Brain microvascular endothelial cell (primary cell): ENCODE measurements around the gene SPSB2.

Source experiments
- DNase-seq: peaks from one replicate; pipeline ENCODE4 v3.0.0-alpha.2; 2020
- H3K27ac ChIP-seq: fragments of 250-450 bp; sonication (Bioruptor Pico); 2 replicates; pipeline ENCODE4 v1.5.1; 2020; ENCODE audit warnings: mild to moderate bottlenecking, moderate library complexity
- H3K27me3 ChIP-seq: fragments of 250-450 bp; sonication (Bioruptor Pico); replicated peaks from 2 replicates; pipeline ENCODE4 v1.5.1; 2020; ENCODE audit warnings: mild to moderate bottlenecking
- H3K36me3 ChIP-seq: fragments of 250-450 bp; sonication (Bioruptor Pico); replicated peaks from 2 replicates; pipeline ENCODE4 v1.5.1; 2020; ENCODE audit warnings: mild to moderate bottlenecking
- H3K4me3 ChIP-seq: 2 replicates; pipeline ENCODE4 v1.5.1; 2011; ENCODE audit warnings: low read depth, mild to moderate bottlenecking, control low read depth, low read length, moderate library complexity
- CTCF ChIP-seq: IDR thresholded peaks from 2 replicates; pipeline ENCODE4 v1.5.1; 2011; ENCODE audit warnings: low read depth, mild to moderate bottlenecking, moderate library complexity, low read length, control low read depth, inconsistent platforms; ENCODE audit errors: missing control alignments
- in situ Hi-C: cut with HindIII; loops from 2 replicates; pipeline ENCODE4 v1.10.0; 2017; ENCODE audit warnings: low sequenced_read_pairs, low pct_ligation_motif_present

Gene SPSB2

DNA sequence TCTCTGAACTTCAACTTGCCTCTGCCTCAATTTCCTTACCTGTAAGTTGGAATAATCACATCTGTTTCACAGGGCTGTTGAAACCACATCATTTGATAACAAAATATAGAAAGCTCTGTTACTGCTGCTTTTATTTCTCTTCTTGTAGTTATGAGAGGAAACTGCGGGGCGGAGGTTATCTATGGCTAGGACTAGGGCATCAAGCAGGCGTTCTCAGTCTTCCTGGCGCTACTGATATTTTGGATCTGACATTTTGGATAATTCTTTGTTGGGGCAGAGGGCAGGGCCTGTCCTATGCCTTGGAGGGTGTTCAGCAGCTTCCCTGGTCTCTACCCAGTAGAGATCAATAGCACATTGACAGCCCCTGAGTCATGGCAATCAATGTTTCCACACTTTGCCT lies 41.0 kb downstream of the SPSB2 start:
- DNase-seq: no peak
- H3K27me3 ChIP-seq: no peaks in the 10 kb centered on the region
- no peak overlapping the region for H3K4me3 ChIP-seq
- peaks cover 51% of the 10 kb centered on the region for H3K36me3 ChIP-seq
- no peak for TF ChIP-seq CTCF
- no peak overlapping the region for H3K27ac ChIP-seq
- in situ Hi-C loops: no loop called here

- Histone ChIP-seq H3K36me3 (peaks cover 45% of the 10 kb centered on the region), H3K27ac (no peak overlapping the region), H3K4me3 (no peak overlapping the region), H3K27me3 (no peaks in the 10 kb centered on the region)
- in situ Hi-C loops: no loop called here
- DNase-seq: no peak
- no peak for TF ChIP-seq CTCF
Observed at GRCh38 chr12:6831450-6831995, 41.6 kb downstream of the SPSB2 start.

GRCh38 chr12:6830999-6831398 lies 42.1 kb downstream of the SPSB2 start:
- H3K4me3 ChIP-seq: no peak overlapping the region
- H3K27ac ChIP-seq: no peak overlapping the region
- no peak for DNase-seq
- no peaks in the 10 kb centered on the region for H3K27me3 ChIP-seq
- in situ Hi-C loops: no loop called here
- no peak for TF ChIP-seq CTCF
- peaks cover 41% of the 10 kb centered on the region for H3K36me3 ChIP-seq

- peaks cover 38% of the 10 kb centered on the region for H3K36me3 ChIP-seq
- in situ Hi-C loops: no loop called here
- H3K27me3 ChIP-seq: no peaks in the 10 kb centered on the region
- no peak for DNase-seq
- TF ChIP-seq CTCF: no peak
- H3K4me3 ChIP-seq: peak overlapping the region; percentile 91
- no peak overlapping the region for H3K27ac ChIP-seq
Observed at GRCh38 chr12:6830286-6830890, 42.7 kb downstream of the SPSB2 start.

GRCh38 chr12:6829536-6830220 lies 43.4 kb downstream of the SPSB2 start:
- TF ChIP-seq CTCF: peak; percentile 50
- Histone ChIP-seq H3K36me3 (peaks cover 38% of the 10 kb centered on the region), H3K4me3 (peak overlapping the region; percentile 91), H3K27ac (peak overlapping the region; percentile 57), H3K27me3 (no peaks in the 10 kb centered on the region)
- in situ Hi-C loops: no loop called here
- DNase-seq: peak; percentile 28
